Brain microvascular endothelial cell (primary cell): Measurements from ENCODE around the gene THSD4.

Source experiments
- DNase-seq: peaks from one replicate; pipeline ENCODE4 v3.0.0-alpha.2; 2020
- H3K27ac ChIP-seq: fragments of 250-450 bp; sonication (Bioruptor Pico); 2 replicates; pipeline ENCODE4 v1.5.1; 2020; ENCODE audit warnings: mild to moderate bottlenecking, moderate library complexity
- H3K27me3 ChIP-seq: fragments of 250-450 bp; sonication (Bioruptor Pico); replicated peaks from 2 replicates; pipeline ENCODE4 v1.5.1; 2020; ENCODE audit warnings: mild to moderate bottlenecking
- H3K36me3 ChIP-seq: fragments of 250-450 bp; sonication (Bioruptor Pico); replicated peaks from 2 replicates; pipeline ENCODE4 v1.5.1; 2020; ENCODE audit warnings: mild to moderate bottlenecking
- H3K4me3 ChIP-seq: 2 replicates; pipeline ENCODE4 v1.5.1; 2011; ENCODE audit warnings: low read depth, mild to moderate bottlenecking, control low read depth, low read length, moderate library complexity
- CTCF ChIP-seq: IDR thresholded peaks from 2 replicates; pipeline ENCODE4 v1.5.1; 2011; ENCODE audit warnings: low read depth, mild to moderate bottlenecking, moderate library complexity, low read length, control low read depth, inconsistent platforms; ENCODE audit errors: missing control alignments
- in situ Hi-C: cut with HindIII; loops from 2 replicates; pipeline ENCODE4 v1.10.0; 2017; ENCODE audit warnings: low sequenced_read_pairs, low pct_ligation_motif_present

The THSD4 gene

GRCh38 chr15:71801935-71802655 is 686.8 kb downstream of the THSD4 start:
- Histone ChIP-seq H3K27ac (no peak overlapping the region), H3K4me3 (no peak overlapping the region), H3K36me3 (no peaks in the 10 kb centered on the region), H3K27me3 (no peaks in the 10 kb centered on the region)
- no peak for TF ChIP-seq CTCF
- in situ Hi-C loops = no loop called here
- no peak for DNase-seq

GRCh38 chr15:71802770-71803169 is 687.5 kb downstream of the THSD4 start:
- in situ Hi-C loops = no loop called here
- Histone ChIP-seq H3K4me3 (no peak overlapping the region), H3K36me3 (no peaks in the 10 kb centered on the region), H3K27ac (no peak overlapping the region), H3K27me3 (no peaks in the 10 kb centered on the region)
- TF ChIP-seq CTCF = peak; percentile 61
- no peak for DNase-seq

GRCh38 chr15:71804226-71804625 is 689.0 kb downstream of the THSD4 start:
- Histone ChIP-seq H3K36me3 (no peaks in the 10 kb centered on the region), H3K4me3 (no peak overlapping the region), H3K27me3 (no peaks in the 10 kb centered on the region), H3K27ac (no peak overlapping the region)
- no peak for DNase-seq
- in situ Hi-C loops = no loop called here
- no peak for TF ChIP-seq CTCF

- Histone ChIP-seq H3K27me3 (no peaks in the 10 kb centered on the region), H3K36me3 (no peaks in the 10 kb centered on the region), H3K4me3 (no peak overlapping the region), H3K27ac (no peak overlapping the region)
- TF ChIP-seq CTCF = no peak
- in situ Hi-C loops = no loop called here
- DNase-seq = no peak
Observed at GRCh38 chr15:71804695-71805470, 689.6 kb downstream of the THSD4 start.

GRCh38 chr15:71806452-71806931 is 691.2 kb downstream of the THSD4 start:
- peak; percentile 69 for DNase-seq
- TF ChIP-seq CTCF = no peak
- Histone ChIP-seq H3K36me3 (no peaks in the 10 kb centered on the region), H3K27ac (no peak overlapping the region), H3K27me3 (no peaks in the 10 kb centered on the region), H3K4me3 (no peak overlapping the region)
- in situ Hi-C loops = no loop called here
